Stomach (tissue), 4 donors: ENCODE measurements around the gene CLEC5A.

ENCODE experiments used
- CTCF ChIP-seq, 7 experiments: fragments of 450-650 bp in 4 of 7; fragments of 200-600 bp in 3 of 7; sonication (generic) in 3 of 7; IDR thresholded peaks; one replicate each; pipeline ENCODE4 v1.5.1; 2016 to 2019; ENCODE audit warnings: antibody characterized with exemption in 7 of 7, control low read depth in 2 of 7, mild to moderate bottlenecking in 1 of 7
- EP300 ChIP-seq: sonication (generic); formaldehyde crosslinking; IDR thresholded peaks from one replicate; pipeline ENCODE4 v1.6.1; 2017; ENCODE audit warnings: antibody characterized with exemption
- POLR2AphosphoS5 ChIP-seq, 3 donors: sonication (generic); formaldehyde crosslinking; IDR thresholded peaks; one replicate each; pipeline ENCODE4 v1.6.1; 2016; ENCODE audit warnings: antibody characterized with exemption in 3 of 3

GRCh38 chr7:141978351-141978750 is 31.6 kb upstream of the CLEC5A start:
- TF ChIP-seq CTCF (IDR thresholded peaks at IDR 0.05) (no peak), POLR2AphosphoS5 (IDR thresholded peaks at IDR 0.05) (no peak), EP300 (no peak)
